GM12875 (cell line): ENCODE measurements around the gene G6PC1.
"Not testable (repeated sequence)": the region's sequence is repeated elsewhere in the genome, so short reads cannot be mapped to it uniquely, and the experiment has no call there.

Experiments used
- H3K4me3 ChIP-seq: one replicate; pipeline ENCODE4 v1.5.1; 2011; ENCODE audit warnings: low read depth, low read length, control low read depth
- CTCF ChIP-seq: IDR thresholded peaks from 2 replicates; pipeline ENCODE4 v1.5.1; 2011; ENCODE audit warnings: low read depth, mild to moderate bottlenecking, control low read depth, inconsistent platforms, low read length, moderate library complexity, borderline replicate concordance; ENCODE audit not compliant: insufficient read depth

G6PC1 gene

DNA sequence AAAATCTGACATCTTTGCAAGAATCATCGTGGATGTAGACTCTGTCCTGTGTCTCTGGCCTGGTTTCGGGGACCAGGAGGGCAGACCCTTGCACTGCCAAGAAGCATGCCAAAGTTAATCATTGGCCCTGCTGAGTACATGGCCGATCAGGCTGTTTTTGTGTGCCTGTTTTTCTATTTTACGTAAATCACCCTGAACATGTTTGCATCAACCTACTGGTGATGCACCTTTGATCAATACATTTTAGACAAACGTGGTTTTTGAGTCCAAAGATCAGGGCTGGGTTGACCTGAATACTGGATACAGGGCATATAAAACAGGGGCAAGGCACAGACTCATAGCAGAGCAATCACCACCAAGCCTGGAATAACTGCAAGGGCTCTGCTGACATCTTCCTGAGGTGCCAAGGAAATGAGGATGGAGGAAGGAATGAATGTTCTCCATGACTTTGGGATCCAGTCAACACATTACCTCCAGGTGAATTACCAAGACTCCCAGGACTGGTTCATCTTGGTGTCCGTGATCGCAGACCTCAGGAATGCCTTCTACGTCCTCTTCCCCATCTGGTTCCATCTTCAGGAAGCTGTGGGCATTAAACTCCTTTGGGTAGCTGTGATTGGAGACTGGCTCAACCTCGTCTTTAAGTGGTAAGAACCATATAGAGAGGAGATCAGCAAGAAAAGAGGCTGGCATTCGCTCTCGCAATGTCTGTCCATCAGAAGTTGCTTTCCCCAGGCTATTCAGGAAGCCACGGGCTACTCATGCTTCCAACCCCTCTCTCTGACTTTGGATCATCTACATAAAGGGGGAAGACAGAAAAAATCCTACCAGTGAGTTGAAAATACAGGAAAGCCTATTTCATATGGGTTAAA is at the start of gene G6PC1:
Gene G6PC1, plus strand, starts transcription at position 340 of the 872 bp plus-strand sequence. Its CDS starts 78 bp downstream, at position 418.
- no peak for TF ChIP-seq CTCF

GRCh38 chr17:42850954-42851353 is 49.6 kb upstream of the G6PC1 start, which contains the start of gene AOC3:
TSS of gene AOC3 (plus strand) at chr17:42851199. CDS start at chr17:42851344, 145 bp downstream.
- H3K4me3 ChIP-seq = no peak within 1 kb of the TSS
- no peak for TF ChIP-seq CTCF

More for the DNA sequence above, at the start of gene G6PC1:
- H3K4me3 ChIP-seq = no peak within 1 kb of the TSS

- H3K4me3 ChIP-seq = not testable (repeated sequence)
Measured at GRCh38 chr17:42851371-42852240, 49.0 kb upstream of the G6PC1 start.

DNA sequence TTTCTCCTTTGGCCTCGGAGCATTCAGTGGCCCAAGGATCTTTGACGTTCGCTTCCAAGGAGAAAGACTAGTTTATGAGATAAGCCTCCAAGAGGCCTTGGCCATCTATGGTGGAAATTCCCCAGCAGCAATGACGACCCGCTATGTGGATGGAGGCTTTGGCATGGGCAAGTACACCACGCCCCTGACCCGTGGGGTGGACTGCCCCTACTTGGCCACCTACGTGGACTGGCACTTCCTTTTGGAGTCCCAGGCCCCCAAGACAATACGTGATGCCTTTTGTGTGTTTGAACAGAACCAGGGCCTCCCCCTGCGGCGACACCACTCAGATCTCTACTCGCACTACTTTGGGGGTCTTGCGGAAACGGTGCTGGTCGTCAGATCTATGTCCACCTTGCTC is 48.2 kb upstream of the G6PC1 start:
- H3K4me3 ChIP-seq = no peak overlapping the region
- TF ChIP-seq CTCF = no peak

- no peak overlapping the region for H3K4me3 ChIP-seq
- TF ChIP-seq CTCF = no peak
Measured at GRCh38 chr17:42853004-42853403, 47.6 kb upstream of the G6PC1 start.

- H3K4me3 ChIP-seq = no peak overlapping the region
- TF ChIP-seq CTCF = no peak
Measured at GRCh38 chr17:42853597-42853967, 47.0 kb upstream of the G6PC1 start.

DNA sequence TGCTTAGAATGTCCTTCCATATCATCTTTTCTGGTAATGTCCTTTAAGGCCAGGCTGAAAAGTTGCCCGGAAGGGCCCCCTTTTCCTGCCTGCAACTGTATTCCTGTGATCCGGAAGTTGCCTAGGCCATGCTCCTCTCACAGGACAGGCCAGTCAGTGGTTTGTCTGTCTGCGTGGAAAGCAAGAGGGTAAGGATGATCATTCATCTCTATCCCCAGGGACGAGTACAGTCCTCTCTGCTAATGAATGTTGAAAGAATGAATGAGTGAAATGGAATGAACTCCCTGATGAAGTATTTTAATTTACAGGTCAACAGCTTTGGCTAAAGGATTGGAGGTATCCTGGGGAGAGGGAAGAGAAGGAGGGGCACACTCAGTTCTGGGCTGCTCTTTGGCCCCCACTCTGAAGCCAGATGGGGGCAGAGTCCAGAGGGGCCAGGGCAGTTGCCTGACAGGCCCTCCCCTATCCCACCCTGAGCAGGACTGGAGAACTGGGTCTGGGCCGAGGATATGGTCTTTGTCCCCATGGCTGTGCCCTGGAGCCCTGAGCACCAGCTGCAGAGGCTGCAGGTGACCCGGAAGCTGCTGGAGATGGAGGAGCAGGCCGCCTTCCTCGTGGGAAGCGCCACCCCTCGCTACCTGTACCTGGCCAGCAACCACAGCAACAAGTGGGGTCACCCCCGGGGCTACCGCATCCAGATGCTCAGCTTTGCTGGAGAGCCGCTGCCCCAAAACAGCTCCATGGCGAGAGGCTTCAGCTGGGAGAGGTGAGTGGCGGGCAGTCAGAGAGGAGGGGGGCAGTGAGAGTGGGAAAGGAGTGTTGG is 46.4 kb upstream of the G6PC1 start:
- no peak for TF ChIP-seq CTCF
- no peak overlapping the region for H3K4me3 ChIP-seq
